ENCODE measurements around the gene PCDHA9.
"Not testable (repeated sequence)": the region's sequence is repeated elsewhere in the genome, so short reads cannot be mapped to it uniquely, and the experiment has no call there.

Gene PCDHA9, protein sequence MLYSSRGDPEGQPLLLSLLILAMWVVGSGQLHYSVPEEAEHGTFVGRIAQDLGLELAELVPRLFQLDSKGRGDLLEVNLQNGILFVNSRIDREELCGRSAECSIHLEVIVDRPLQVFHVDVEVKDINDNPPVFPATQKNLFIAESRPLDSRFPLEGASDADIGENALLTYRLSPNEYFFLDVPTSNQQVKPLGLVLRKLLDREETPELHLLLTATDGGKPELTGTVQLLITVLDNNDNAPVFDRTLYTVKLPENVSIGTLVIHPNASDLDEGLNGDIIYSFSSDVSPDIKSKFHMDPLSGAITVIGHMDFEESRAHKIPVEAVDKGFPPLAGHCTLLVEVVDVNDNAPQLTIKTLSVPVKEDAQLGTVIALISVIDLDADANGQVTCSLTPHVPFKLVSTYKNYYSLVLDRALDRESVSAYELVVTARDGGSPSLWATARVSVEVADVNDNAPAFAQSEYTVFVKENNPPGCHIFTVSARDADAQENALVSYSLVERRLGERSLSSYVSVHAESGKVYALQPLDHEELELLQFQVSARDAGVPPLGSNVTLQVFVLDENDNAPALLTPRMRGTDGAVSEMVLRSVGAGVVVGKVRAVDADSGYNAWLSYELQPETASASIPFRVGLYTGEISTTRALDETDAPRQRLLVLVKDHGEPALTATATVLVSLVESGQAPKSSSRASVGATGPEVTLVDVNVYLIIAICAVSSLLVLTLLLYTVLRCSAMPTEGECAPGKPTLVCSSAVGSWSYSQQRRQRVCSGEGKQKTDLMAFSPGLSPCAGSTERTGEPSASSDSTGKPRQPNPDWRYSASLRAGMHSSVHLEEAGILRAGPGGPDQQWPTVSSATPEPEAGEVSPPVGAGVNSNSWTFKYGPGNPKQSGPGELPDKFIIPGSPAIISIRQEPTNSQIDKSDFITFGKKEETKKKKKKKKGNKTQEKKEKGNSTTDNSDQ

DNA sequence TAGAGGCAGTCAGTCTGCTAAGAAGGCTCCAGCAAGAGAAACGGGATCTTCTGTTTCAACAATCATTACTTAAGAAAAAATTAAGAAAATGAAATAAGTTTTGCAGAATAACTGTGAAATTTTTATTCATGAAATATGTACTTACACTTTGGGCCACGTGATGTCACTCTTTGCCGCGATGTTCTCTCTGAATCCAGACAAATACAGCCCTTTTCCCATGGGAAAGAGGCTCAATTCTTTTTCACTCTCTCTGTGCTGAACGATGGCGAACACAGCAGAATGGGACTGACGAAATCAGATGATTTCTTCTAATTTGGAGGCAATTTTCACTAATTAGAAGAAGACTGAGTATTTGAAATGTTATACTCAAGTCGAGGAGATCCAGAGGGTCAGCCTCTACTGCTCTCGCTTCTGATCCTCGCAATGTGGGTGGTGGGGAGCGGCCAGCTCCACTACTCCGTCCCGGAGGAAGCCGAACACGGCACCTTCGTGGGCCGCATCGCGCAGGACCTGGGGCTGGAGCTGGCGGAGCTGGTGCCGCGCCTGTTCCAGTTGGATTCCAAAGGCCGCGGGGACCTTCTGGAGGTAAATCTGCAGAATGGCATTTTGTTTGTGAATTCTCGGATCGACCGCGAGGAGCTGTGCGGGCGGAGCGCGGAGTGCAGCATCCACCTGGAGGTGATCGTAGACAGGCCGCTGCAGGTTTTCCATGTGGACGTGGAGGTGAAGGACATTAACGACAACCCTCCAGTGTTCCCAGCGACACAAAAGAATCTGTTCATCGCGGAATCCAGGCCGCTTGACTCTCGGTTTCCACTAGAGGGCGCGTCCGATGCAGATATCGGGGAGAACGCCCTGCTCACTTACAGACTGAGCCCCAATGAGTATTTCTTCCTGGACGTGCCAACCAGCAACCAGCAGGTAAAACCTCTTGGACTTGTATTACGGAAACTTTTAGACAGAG, at the start of gene PCDHA9:
Gene PCDHA9 (plus strand): TSS at position 244 of the 964 bp plus-strand sequence. CDS start 114 bp downstream, at position 358.
- DNase-seq = not testable (repeated sequence)

DNA sequence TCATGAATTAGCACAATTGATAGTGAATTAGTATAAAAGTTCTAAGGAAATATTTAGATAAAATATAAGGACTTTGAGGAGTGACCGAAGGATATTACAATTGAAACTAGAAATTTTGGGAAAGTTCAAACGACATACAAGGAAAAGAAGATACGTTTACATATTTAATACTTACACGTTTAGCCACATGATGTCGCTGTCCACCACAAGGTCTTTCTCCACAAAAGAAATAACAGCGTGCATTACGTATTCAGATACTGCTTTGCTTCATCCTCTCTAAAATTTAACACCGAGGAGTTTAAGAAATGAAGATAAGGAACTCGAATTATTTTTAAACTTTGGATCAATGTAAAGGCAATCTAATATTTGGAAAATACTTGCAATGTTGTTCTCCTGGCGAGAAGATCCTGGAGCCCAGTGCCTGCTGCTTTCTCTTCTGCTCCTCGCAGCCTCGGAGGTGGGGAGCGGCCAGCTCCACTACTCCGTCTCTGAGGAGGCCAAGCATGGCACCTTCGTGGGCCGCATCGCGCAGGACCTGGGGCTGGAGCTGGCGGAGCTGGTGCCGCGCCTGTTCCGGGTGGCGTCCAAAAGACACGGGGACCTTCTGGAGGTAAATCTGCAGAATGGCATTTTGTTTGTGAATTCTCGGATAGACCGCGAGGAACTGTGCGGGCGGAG, 47.2 kb upstream of the PCDHA9 start, which contains the start of gene PCDHA3:
Gene PCDHA3 (plus strand): TSS at position 242 of the 678 bp plus-strand sequence.
- DNase-seq = no peak

DNA sequence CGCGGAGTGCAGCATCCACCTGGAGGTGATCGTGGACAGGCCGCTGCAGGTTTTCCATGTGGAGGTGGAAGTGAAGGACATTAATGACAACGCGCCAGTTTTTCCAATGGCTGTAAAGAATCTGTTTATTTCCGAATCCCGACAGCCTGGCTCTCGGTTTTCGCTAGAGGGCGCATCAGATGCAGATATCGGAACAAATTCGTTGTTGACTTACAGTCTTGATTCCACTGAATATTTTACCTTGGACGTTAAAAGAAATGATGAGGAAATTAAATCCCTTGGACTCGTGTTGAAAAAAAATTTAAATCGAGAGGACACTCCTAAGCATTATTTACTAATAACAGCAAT, 46.7 kb upstream of the PCDHA9 start:
- no peak for DNase-seq

DNA sequence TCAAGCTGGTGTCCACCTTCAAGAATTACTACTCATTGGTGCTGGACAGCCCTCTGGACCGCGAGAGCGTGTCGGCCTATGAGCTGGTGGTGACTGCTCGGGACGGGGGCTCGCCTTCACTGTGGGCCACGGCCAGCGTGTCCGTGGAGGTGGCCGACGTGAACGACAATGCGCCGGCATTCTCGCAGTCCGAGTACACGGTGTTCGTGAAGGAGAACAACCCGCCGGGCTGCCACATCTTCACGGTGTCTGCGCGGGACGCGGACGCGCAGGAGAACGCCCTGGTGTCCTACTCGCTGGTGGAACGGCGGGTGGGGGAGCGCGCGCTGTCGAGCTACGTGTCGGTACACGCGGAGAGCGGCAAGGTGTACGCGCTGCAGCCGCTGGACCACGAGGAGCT, 45.8 kb upstream of the PCDHA9 start:
- DNase-seq = not testable (repeated sequence)

DNA sequence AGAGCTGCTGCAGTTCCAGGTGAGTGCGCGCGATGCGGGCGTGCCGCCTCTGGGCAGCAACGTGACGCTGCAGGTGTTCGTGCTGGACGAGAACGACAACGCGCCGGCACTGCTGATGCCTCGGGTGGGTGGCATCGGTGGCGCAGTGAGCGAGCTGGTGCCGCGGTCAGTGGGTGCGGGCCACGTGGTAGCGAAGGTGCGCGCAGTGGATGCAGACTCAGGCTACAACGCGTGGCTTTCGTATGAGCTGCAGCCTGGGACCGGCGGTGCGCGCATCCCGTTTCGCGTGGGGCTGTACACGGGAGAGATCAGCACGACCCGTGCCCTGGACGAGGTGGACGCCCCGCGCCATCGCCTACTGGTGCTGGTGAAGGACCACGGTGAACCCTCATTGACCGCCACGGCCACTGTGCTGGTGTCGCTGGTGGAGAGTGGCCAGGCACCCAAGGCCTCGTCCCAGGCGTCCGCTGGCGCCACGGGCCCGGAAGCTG, 45.4 kb upstream of the PCDHA9 start:
- DNase-seq = no peak

DNA sequence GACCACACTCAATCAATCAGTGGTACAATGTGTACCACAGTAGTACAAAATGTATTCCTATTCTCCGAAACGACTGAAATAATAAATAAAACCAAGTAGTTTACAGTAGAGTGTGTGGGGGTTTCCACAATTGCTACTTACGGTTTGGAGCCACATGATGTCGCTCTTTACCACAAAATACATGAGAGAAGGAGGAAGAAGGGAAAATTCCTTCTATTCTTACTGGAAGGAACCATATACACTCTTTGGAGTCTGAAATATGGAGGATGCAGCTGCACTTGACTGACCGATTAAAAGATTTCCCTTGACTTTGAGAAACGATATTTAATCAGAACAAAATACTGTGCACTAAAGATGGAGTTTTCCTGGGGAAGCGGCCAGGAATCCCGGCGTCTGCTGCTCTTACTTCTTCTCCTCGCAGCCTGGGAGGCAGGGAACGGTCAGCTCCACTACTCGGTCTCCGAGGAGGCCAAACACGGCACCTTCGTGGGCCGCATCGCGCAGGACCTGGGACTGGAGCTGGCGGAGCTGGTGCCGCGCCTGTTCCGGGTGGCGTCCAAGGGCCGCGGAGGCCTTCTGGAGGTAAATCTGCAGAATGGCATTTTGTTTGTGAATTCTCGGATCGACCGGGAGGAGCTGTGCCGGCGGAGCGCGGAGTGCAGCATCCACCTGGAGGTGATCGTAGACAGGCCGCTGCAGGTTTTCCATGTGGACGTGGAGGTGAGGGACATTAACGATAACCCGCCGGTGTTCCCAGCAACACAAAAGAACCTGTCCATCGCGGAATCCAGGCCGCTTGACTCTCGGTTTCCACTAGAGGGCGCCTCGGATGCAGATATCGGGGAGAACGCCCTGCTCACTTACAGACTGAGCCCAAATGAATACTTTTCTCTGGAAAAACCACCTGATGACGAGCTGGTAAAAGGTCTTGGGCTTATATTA, 41.1 kb upstream of the PCDHA9 start, which contains the start of gene PCDHA4:
Gene PCDHA4 (plus strand): TSS at position 235 of the 942 bp plus-strand sequence.
- no peak for DNase-seq

DNA sequence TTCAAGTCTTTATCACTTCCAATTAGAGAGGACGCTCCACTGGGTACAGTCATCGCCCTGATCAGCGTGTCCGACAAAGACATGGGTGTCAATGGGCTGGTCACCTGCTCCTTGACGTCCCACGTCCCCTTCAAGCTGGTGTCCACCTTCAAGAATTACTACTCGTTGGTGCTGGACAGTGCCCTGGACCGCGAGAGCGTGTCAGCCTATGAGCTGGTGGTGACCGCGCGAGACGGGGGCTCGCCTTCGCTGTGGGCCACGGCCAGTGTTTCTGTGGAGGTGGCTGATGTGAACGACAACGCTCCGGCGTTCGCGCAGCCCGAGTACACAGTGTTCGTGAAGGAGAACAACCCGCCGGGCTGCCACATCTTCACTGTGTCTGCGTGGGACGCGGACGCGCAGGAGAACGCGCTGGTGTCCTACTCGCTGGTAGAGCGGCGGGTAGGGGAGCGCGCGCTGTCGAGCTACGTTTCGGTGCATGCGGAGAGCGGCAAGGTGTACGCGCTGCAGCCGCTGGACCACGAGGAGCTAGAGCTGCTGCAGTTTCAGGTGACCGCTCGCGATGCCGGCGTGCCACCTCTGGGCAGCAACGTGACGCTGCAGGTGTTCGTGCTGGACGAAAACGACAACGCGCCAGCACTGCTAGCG, 39.8 kb upstream of the PCDHA9 start:
- not testable (repeated sequence) for DNase-seq

DNA sequence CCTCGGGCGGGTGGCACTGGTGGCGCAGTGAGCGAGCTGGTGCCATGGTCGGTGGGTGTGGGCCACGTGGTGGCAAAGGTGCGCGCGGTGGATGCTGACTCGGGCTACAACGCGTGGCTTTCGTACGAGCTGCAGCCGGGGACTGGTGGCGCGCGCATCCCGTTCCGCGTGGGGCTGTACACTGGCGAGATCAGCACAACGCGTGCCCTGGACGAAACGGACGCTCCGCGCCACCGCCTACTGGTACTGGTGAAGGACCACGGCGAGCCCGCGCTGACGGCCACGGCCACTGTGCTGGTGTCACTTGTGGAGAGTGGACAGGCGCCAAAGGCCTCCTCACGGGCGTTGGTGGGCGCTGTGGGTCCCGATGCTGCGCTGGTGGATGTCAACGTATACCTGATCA, 39.3 kb upstream of the PCDHA9 start:
- DNase-seq = no peak

DNA sequence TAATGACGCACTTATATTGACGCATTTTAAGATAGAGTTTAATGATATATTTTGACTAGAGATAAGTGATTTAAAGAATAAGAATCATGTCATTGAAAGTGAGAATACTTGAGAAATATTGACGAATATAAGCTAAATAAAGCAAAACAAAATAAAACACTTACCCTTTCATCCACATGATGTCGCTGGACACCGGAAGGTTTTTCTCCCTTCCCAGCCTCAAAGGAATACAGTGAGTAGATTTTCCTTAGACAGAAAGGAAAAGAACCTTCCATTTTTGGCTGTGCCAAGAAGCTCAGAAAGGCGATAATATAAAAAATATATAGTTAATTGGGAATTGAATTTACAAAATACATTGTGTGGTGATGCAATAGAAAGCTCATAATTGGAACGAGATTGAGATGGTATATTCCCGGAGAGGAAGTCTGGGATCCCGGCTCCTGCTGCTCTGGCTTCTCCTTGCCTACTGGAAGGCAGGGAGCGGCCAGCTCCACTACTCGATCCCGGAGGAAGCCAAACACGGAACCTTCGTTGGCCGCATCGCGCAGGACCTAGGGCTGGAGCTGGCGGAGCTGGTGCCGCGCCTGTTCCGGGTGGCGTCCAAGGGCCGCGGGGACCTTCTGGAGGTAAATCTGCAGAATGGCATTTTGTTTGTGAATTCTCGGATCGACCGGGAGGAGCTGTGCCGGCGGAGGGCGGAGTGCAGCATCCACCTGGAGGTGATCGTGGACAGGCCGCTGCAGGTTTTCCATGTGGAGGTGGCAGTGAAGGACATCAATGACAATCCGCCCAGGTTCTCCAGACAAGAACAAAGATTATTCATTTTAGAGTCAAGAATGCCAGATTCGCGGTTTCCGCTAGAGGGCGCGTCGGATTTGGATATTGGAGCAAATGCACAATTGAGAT, 26.6 kb upstream of the PCDHA9 start, which contains the start of gene PCDHA5:
Gene PCDHA5 (plus strand): TSS at position 239 of the 906 bp plus-strand sequence.
- no peak for DNase-seq

DNA sequence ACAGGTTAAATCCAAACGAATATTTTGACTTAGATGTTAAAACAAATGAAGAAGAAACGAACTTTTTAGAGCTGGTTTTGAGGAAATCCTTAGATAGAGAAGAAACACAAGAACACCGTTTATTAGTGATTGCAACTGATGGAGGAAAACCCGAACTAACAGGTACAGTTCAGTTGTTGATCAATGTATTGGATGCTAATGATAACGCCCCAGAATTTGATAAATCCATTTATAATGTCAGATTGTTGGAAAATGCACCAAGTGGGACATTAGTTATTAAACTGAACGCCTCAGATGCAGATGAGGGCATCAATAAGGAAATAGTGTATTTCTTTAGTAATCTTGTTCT, 25.9 kb upstream of the PCDHA9 start:
- DNase-seq = no peak

DNA sequence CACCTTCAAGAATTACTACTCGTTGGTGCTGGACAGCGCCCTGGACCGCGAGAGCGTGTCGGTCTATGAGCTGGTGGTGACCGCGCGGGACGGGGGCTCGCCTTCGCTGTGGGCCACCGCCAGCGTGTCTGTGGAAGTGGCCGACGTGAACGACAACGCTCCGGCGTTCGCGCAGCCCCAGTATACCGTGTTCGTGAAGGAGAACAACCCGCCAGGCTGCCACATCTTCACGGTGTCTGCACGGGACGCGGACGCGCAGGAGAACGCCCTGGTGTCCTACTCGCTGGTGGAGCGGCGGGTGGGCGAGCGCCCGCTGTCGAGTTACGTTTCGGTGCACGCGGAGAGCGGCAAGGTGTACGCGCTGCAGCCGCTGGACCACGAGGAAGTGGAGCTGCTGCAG, 25.2 kb upstream of the PCDHA9 start:
- not testable (repeated sequence) for DNase-seq

DNA sequence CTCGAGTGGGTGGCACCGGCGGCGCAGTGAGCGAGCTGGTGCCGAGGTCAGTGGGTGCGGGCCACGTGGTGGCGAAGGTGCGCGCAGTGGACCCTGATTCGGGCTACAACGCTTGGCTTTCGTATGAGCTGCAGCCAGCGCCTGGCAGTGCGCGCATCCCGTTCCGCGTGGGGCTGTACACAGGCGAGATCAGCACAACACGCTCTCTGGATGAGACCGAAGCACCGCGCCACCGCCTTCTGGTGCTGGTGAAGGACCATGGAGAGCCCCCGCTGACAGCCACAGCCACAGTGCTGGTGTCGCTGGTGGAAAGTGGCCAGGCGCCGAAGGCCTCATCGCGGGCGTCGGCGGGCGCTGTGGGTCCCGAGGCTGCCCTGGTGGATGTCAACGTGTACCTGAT, 24.7 kb upstream of the PCDHA9 start:
- DNase-seq = no peak

DNA sequence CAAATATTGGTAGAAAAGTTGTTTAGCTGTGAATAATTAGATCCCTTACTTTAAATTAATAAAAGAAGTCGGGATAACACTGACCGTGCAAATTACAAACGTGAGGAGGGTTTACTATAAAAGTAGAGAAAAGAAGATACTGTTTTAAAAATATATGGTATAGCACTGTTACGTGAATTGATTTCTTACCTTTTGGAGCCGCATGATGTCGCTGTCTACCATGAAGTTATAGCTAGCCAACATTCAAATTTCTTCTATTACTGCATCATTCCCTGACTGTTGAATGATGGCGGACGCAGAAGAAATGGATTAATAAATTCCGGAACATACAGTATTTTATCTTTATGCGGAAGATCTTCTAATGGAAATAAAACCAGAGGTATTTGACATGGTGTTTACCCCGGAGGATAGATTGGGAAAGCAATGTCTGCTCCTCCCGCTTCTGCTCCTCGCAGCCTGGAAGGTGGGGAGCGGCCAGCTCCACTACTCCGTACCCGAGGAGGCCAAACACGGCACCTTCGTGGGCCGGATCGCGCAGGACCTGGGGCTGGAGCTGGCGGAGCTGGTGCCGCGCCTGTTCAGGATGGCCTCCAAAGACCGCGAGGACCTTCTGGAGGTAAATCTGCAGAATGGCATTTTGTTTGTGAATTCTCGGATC, 20.3 kb upstream of the PCDHA9 start, which contains the start of gene PCDHA6:
Gene PCDHA6 (plus strand): TSS at position 257 of the 658 bp plus-strand sequence. CDS start 132 bp downstream, at position 389.
- no peak for DNase-seq

DNA sequence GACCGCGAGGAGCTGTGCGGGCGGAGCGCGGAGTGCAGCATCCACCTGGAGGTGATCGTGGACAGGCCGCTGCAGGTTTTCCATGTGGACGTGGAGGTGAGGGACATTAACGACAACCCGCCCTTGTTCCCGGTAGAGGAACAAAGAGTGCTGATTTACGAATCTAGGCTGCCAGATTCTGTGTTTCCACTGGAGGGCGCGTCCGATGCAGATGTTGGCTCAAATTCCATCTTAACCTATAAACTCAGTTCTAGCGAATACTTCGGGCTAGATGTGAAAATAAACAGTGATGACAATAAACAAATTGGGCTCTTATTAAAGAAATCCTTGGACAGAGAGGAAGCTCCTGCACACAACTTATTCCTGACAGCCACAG, 19.8 kb upstream of the PCDHA9 start:
- no peak for DNase-seq

DNA sequence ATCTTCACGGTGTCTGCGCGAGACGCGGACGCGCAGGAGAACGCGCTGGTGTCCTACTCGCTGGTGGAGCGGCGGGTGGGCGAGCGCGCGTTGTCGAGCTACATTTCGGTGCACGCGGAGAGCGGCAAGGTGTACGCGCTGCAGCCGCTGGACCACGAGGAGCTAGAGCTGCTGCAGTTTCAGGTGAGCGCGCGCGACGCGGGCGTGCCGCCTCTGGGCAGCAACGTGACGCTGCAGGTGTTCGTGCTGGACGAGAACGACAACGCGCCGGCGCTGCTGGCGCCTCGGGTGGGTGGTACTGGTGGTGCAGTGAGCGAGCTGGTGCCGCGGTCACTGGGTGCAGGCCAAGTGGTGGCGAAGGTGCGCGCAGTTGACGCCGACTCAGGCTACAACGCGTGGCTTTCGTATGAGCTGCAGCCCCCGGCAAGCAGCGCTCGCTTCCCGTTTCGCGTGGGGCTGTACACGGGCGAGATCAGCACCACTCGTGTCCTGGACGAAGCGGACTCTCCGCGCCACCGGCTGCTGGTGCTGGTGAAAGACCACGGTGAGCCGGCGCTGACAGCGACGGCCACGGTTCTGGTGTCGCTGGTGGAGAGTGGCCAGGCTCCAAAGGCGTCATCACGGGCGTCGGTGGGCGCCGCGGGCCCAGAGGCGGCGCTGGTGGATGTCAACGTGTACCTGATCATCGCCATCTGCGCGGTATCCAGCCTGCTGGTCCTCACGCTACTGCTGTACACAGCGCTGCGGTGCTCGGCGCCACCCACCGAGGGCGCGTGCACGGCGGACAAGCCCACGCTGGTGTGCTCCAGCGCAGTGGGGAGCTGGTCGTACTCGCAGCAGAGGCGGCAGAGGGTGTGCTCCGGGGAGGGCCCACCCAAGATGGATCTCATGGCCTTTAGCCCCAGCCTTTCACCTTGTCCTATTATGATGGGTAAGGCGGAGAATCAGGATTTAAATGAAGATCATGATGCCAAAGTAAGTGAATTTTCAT, 18.4 kb upstream of the PCDHA9 start:
- not testable (repeated sequence) for DNase-seq

DNA sequence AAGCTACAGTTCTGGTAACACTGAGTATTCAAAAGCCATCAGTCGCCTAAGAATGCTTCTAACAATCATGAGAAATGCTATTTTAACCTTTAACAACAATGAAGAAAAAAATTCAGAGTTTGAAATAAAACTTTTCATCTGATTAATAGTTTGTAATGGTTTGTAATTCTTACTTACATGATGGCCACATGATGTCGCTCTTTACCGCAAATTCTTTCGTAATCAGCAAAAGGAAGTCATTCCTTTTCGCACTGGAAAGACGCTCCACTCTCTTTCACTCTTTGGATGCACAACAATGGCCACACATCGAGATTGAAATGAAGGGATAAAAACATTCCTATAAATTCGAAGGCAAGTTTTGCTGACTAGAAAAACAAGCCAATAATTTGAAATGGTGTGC, 14.2 kb upstream of the PCDHA9 start, which contains the start of gene PCDHA7:
Gene PCDHA7 (plus strand): TSS at position 277 of the 400 bp plus-strand sequence. CDS start 115 bp downstream, at position 392.
- DNase-seq = no peak

All from NCI-H524 treated with DMSO at 0.1 percent for 48 hours (cell line).